IPS-15b (cell line): ENCODE measurements around the gene C3orf49.

Experiments used
- H3K27me3 ChIP-seq: one replicate; pipeline ENCODE4 v1.6.1; 2013; ENCODE audit warnings: low read length; ENCODE audit not compliant: control insufficient read depth, insufficient read depth
- H3K36me3 ChIP-seq: one replicate; pipeline ENCODE4 v1.6.1; 2013; ENCODE audit warnings: low read length; ENCODE audit not compliant: control insufficient read depth, insufficient read depth
- H3K4me1 ChIP-seq: one replicate; pipeline ENCODE4 v1.6.1; 2013; ENCODE audit warnings: mild to moderate bottlenecking, low read length; ENCODE audit not compliant: control insufficient read depth, insufficient read depth
- H3K4me3 ChIP-seq: one replicate; pipeline ENCODE4 v1.5.1; 2013; ENCODE audit warnings: low read depth, low read length
- H3K9ac ChIP-seq: one replicate; pipeline ENCODE4 v1.6.1; 2013; ENCODE audit warnings: low read depth, mild to moderate bottlenecking, low read length
- H3K9me3 ChIP-seq: one replicate; pipeline ENCODE4 v1.6.1; 2013; ENCODE audit warnings: mild to moderate bottlenecking, low read length; ENCODE audit not compliant: control insufficient read depth, insufficient read depth

Gene C3orf49

GRCh38 chr3:63819151-63819398, at the start of gene C3orf49:
Gene C3orf49 (plus strand): TSS chr3:63819299. CDS start chr3:63819472, 173 bp downstream.
- Histone ChIP-seq H3K9ac (no peak within 1 kb of the TSS), H3K9me3 (no peaks in the 10 kb centered on the region), H3K36me3 (no peaks in the 10 kb centered on the region), H3K27me3 (no peaks in the 10 kb centered on the region), H3K4me3 (no peak within 1 kb of the TSS), H3K4me1 (peaks cover 2% of the 10 kb centered on the region)

- no peak overlapping the region for H3K9ac ChIP-seq
- H3K4me1 ChIP-seq = no peaks in the 10 kb centered on the region
- H3K36me3 ChIP-seq = no peaks in the 10 kb centered on the region
- H3K27me3 ChIP-seq = no peaks in the 10 kb centered on the region
- H3K9me3 ChIP-seq = no peaks in the 10 kb centered on the region
- H3K4me3 ChIP-seq = no peak overlapping the region
Measured at GRCh38 chr3:63774781-63775180, 44.3 kb upstream of the C3orf49 start.

- no peak overlapping the region for H3K4me3 ChIP-seq
- H3K36me3 ChIP-seq = no peaks in the 10 kb centered on the region
- H3K9me3 ChIP-seq = no peaks in the 10 kb centered on the region
- H3K27me3 ChIP-seq = no peaks in the 10 kb centered on the region
- no peaks in the 10 kb centered on the region for H3K4me1 ChIP-seq
- no peak overlapping the region for H3K9ac ChIP-seq
Measured at GRCh38 chr3:63779227-63779626, 39.9 kb upstream of the C3orf49 start.

- H3K27me3 ChIP-seq = no peaks in the 10 kb centered on the region
- no peak overlapping the region for H3K9ac ChIP-seq
- no peak overlapping the region for H3K4me3 ChIP-seq
- H3K36me3 ChIP-seq = no peaks in the 10 kb centered on the region
- no peaks in the 10 kb centered on the region for H3K9me3 ChIP-seq
- H3K4me1 ChIP-seq = no peaks in the 10 kb centered on the region
Measured at GRCh38 chr3:63791974-63792373, 27.1 kb upstream of the C3orf49 start.

- no peaks in the 10 kb centered on the region for H3K36me3 ChIP-seq
- H3K9ac ChIP-seq = no peak overlapping the region
- H3K4me3 ChIP-seq = no peak overlapping the region
- H3K9me3 ChIP-seq = no peaks in the 10 kb centered on the region
- no peaks in the 10 kb centered on the region for H3K4me1 ChIP-seq
- H3K27me3 ChIP-seq = no peaks in the 10 kb centered on the region
Measured at GRCh38 chr3:63795438-63795837, 23.7 kb upstream of the C3orf49 start.

- Histone ChIP-seq H3K4me3 (no peak overlapping the region), H3K27me3 (no peaks in the 10 kb centered on the region), H3K36me3 (no peaks in the 10 kb centered on the region), H3K9ac (no peak overlapping the region), H3K9me3 (no peaks in the 10 kb centered on the region), H3K4me1 (no peaks in the 10 kb centered on the region)
Measured at GRCh38 chr3:63798544-63798943, 20.6 kb upstream of the C3orf49 start.

GRCh38 chr3:63798949-63799348, 20.1 kb upstream of the C3orf49 start:
- Histone ChIP-seq H3K9ac (no peak overlapping the region), H3K27me3 (no peaks in the 10 kb centered on the region), H3K9me3 (no peaks in the 10 kb centered on the region), H3K4me1 (no peaks in the 10 kb centered on the region), H3K36me3 (no peaks in the 10 kb centered on the region), H3K4me3 (no peak overlapping the region)

- Histone ChIP-seq H3K4me3 (no peak overlapping the region), H3K4me1 (no peaks in the 10 kb centered on the region), H3K9ac (no peak overlapping the region), H3K27me3 (no peaks in the 10 kb centered on the region), H3K9me3 (no peaks in the 10 kb centered on the region), H3K36me3 (no peaks in the 10 kb centered on the region)
Measured at GRCh38 chr3:63800097-63800496, 19.0 kb upstream of the C3orf49 start.

GRCh38 chr3:63803911-63804310, 15.2 kb upstream of the C3orf49 start:
- Histone ChIP-seq H3K27me3 (no peaks in the 10 kb centered on the region), H3K4me3 (no peak overlapping the region), H3K9me3 (no peaks in the 10 kb centered on the region), H3K9ac (no peak overlapping the region), H3K36me3 (no peaks in the 10 kb centered on the region), H3K4me1 (no peaks in the 10 kb centered on the region)

GRCh38 chr3:63807961-63808565, 11.0 kb upstream of the C3orf49 start:
- no peak overlapping the region for H3K4me3 ChIP-seq
- H3K36me3 ChIP-seq = no peaks in the 10 kb centered on the region
- H3K4me1 ChIP-seq = no peaks in the 10 kb centered on the region
- H3K9ac ChIP-seq = no peak overlapping the region
- H3K27me3 ChIP-seq = no peaks in the 10 kb centered on the region
- H3K9me3 ChIP-seq = no peaks in the 10 kb centered on the region

GRCh38 chr3:63808633-63809032, 10.5 kb upstream of the C3orf49 start:
- Histone ChIP-seq H3K36me3 (no peaks in the 10 kb centered on the region), H3K4me1 (no peaks in the 10 kb centered on the region), H3K27me3 (no peaks in the 10 kb centered on the region), H3K9me3 (no peaks in the 10 kb centered on the region), H3K9ac (no peak overlapping the region), H3K4me3 (no peak overlapping the region)

GRCh38 chr3:63809607-63810006, 9.5 kb upstream of the C3orf49 start:
- Histone ChIP-seq H3K36me3 (no peaks in the 10 kb centered on the region), H3K9ac (no peak overlapping the region), H3K27me3 (no peaks in the 10 kb centered on the region), H3K4me3 (no peak overlapping the region), H3K9me3 (no peaks in the 10 kb centered on the region), H3K4me1 (peaks cover 2% of the 10 kb centered on the region)

GRCh38 chr3:63814237-63814636, 4.9 kb upstream of the C3orf49 start:
- Histone ChIP-seq H3K4me3 (no peak overlapping the region), H3K4me1 (peaks cover 2% of the 10 kb centered on the region), H3K9me3 (no peaks in the 10 kb centered on the region), H3K36me3 (no peaks in the 10 kb centered on the region), H3K9ac (no peak overlapping the region), H3K27me3 (no peaks in the 10 kb centered on the region)
